ENCODE measurements around the gene PPM1H. TPM values are rescaled to one million over a fixed set of nuclear protein-coding genes. Genes with fewer than 3 reads are reported as not detected.

PPM1H gene
- total and polyA plus RNA-seq, 10 of the 15 experiments (the other 5 are each of a cell fraction or from before 2014, with no cell fraction given), result 0.11 to 0.83 (median 0.49) TPM

DNA sequence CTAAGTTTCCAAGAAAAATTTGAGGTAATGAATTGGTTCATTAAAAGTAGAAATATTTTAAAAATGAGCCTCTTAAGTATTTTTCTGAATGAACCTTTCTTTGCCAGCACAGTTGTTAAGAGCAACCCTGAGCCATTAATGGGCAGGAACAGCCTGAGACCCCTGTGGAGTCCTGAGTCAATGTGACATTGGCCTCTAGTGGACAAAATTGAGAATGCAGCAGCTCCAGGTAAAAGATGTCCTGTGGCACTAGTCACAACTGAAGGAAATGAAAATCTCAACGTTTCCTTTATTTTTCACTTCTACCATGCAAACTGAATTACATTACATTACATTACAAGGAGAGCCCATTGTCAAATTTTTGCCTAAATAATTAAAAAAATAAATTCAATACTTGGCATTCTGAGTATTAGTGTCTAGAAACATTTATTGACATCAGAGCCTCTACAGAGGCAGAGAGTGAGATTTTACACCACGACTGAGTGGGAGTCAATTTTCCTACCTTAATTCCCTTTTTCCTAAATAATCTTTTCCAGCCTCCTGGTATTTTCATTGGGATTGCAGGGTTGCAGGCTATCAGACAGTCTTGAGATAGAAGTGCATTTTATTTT is 135.7 kb downstream of the PPM1H start:
- Histone ChIP-seq H3K9me3 (replicated peaks; ENCODE audit: control insufficient read depth, insufficient read depth, low read length) (no peaks in the 10 kb centered on the region), H2AFZ (ENCODE audit: control insufficient read depth, low read depth, low read length) (no peak overlapping the region), H3K9ac (ENCODE audit: control insufficient read depth, insufficient read depth, low read length) (no peak overlapping the region), H3K27me3 (replicated peaks in 1 of 2; ENCODE audit: control insufficient read depth in 2 of 2, insufficient read depth in 2 of 2, low read length in 1 of 2) (no peaks in the 10 kb centered on the region), H3K4me2 (ENCODE audit: control insufficient read depth, insufficient read depth) (no peak overlapping the region), H3K4me1 (ENCODE audit: control insufficient read depth, insufficient read depth, low read length) (no peaks in the 10 kb centered on the region; the same call in 1 of the 2 replicates), H4K20me1 (ENCODE audit: control insufficient read depth, insufficient read depth) (no peaks in the 10 kb centered on the region), H3K4me3 (no peak overlapping the region), H3K36me3 (ENCODE audit: control insufficient read depth in 2 of 2, insufficient read depth in 2 of 2, low read length in 1 of 2) (no peaks in the 10 kb centered on the region), H3K27ac (ENCODE audit: control insufficient read depth, insufficient read depth) (no peak overlapping the region), H3K79me2 (ENCODE audit: control insufficient read depth, insufficient read depth, low read length) (no peaks in the 10 kb centered on the region)
- peak; percentile 79 for FAIRE-seq
- no TSS peak for BruUV-seq (replicated peaks)
- CTCF ChIA-PET, result interaction anchor here (0.5 to 8.9 kb wide), 26 partner anchors 13 to 443 kb away, joined by 3 to 314 read pairs (median 4); partner anchors contain the start of gene MON2
- DNase-seq (ENCODE audit: low read depth, low spot score), result no peak
- SMC1A ChIA-PET (ENCODE audit: uncharacterized antibody, unreplicated experiment), result interaction anchor here (0.6 to 14.5 kb wide), 19 partner anchors 11 to 615 kb away, joined by 3 to 256 read pairs (median 4); no protein-coding TSS in a partner anchor
- 25% methylated on average over 2 of the region's 2 CpGs for WGBS (ENCODE audit: insufficient coverage, insufficient replicate concordance, low lambda C conversion rate, missing lambda C conversion rate)
- RAD21 ChIA-PET (ENCODE audit: unreplicated experiment), result interaction anchor here (1.0 to 8.2 kb wide), 14 partner anchors 9 to 423 kb away, joined by 3 to 118 read pairs (median 5); no protein-coding TSS in a partner anchor
- in situ Hi-C loops (cut with MboI), result no loop called here
- peak; percentile 97 for ATAC-seq
- intact Hi-C loops (cut with micrococcal nuclease; ENCODE audit: unreplicated experiment), result loop anchor here (1.0 kb wide), 2 partner anchors 218 to 361 kb away; no protein-coding TSS in a partner anchor
- TF ChIP-seq ZNF24 (IDR thresholded peaks at IDR 0.05), result 0 out of 2 replicates have a peak, but pooled peaks have one; percentile 9
- peak; percentile 83 for TF ChIP-seq YY1 (IDR thresholded peaks at IDR 0.05; ENCODE audit: low read depth, low read length)
- TF ChIP-seq, protein P1, sequence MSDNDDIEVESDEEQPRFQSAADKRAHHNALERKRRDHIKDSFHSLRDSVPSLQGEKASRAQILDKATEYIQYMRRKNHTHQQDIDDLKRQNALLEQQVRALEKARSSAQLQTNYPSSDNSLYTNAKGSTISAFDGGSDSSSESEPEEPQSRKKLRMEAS (IDR thresholded peaks at IDR 0.05; ENCODE audit: low read depth, low read length), result no peak
- no peak for TF ChIP-seq CHD1 (IDR thresholded peaks at IDR 0.05; ENCODE audit: low read depth, low read length)
- peak; percentile 97 for TF ChIP-seq RAD21 (IDR thresholded peaks at IDR 0.05; ENCODE audit: insufficient read depth, low read depth, low read length)
- TF ChIP-seq, protein P2, sequence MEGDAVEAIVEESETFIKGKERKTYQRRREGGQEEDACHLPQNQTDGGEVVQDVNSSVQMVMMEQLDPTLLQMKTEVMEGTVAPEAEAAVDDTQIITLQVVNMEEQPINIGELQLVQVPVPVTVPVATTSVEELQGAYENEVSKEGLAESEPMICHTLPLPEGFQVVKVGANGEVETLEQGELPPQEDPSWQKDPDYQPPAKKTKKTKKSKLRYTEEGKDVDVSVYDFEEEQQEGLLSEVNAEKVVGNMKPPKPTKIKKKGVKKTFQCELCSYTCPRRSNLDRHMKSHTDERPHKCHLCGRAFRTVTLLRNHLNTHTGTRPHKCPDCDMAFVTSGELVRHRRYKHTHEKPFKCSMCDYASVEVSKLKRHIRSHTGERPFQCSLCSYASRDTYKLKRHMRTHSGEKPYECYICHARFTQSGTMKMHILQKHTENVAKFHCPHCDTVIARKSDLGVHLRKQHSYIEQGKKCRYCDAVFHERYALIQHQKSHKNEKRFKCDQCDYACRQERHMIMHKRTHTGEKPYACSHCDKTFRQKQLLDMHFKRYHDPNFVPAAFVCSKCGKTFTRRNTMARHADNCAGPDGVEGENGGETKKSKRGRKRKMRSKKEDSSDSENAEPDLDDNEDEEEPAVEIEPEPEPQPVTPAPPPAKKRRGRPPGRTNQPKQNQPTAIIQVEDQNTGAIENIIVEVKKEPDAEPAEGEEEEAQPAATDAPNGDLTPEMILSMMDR (IDR thresholded peaks at IDR 0.05 in 2 of 3, conservative IDR thresholded peaks at IDR 0.05 in 1 of 3; ENCODE audit: control insufficient read depth in 2 of 3, extremely low read depth in 1 of 3, insufficient read depth in 1 of 3, low read depth in 3 of 3, low read length in 3 of 3), result peak; percentile 94 to 98 (median 96); a peak in 5 of 6 replicates
- TF ChIP-seq SMC3 (IDR thresholded peaks at IDR 0.05; ENCODE audit: borderline replicate concordance, low read length), result peak; percentile 80; the same call in 1 of the 2 replicates
- POLR2A ChIA-PET, result no interaction called here

All from GM12878 (cell line).